ENCODE measurements around the gene GLIS1.

DNA sequence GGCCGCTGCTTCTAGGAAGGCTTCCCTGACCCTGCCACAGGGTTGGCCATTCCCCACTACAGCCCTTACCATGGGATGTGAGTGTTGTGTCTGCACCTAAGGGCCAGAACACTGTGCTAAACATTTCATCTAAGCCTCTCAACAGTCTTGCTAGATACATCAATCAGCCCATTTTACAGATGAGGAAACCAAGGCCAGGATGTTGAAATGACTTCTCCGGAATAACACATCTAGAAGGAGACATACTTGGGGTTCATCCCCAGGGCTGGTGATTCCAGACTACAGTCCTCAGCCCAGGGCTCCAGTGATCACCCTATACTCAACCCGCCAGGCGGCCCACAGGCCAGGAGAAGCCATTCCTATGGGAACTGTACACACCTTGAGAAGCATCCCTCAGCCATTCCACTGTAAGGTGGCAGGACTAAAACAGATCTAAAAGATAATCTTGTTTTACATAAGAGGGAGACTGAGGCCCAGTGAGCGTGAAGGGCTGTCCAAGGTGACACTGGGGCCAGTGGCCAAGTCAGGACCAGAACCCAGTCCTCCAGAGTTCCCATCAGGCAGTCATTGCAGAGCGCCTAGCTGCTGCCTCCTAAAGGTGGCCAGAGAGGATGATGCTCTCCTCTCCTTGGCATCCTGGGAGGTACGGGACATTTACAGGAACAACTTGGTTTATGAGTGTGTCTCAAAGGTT lies 119.5 kb downstream of the GLIS1 start:
- TF ChIP-seq, protein P1, sequence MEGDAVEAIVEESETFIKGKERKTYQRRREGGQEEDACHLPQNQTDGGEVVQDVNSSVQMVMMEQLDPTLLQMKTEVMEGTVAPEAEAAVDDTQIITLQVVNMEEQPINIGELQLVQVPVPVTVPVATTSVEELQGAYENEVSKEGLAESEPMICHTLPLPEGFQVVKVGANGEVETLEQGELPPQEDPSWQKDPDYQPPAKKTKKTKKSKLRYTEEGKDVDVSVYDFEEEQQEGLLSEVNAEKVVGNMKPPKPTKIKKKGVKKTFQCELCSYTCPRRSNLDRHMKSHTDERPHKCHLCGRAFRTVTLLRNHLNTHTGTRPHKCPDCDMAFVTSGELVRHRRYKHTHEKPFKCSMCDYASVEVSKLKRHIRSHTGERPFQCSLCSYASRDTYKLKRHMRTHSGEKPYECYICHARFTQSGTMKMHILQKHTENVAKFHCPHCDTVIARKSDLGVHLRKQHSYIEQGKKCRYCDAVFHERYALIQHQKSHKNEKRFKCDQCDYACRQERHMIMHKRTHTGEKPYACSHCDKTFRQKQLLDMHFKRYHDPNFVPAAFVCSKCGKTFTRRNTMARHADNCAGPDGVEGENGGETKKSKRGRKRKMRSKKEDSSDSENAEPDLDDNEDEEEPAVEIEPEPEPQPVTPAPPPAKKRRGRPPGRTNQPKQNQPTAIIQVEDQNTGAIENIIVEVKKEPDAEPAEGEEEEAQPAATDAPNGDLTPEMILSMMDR (conservative IDR thresholded peaks at IDR 0.05): no peak
- TF ChIP-seq ZFX (IDR thresholded peaks at IDR 0.05): no peak
